Natural killer cell (primary cell): ENCODE results near the gene ATP5F1D. TPM values are rescaled to one million over a fixed set of nuclear protein-coding genes. Genes with fewer than 3 reads are reported as not detected.
A peak's percentile ranks its signal among the peaks of the same experiment; 100 is the strongest.

ENCODE experiments used
- ATAC-seq, 3 donors: fragments of 150-1000 bp in 2 of 3; fragments of 200-7000 bp in 1 of 3; cut with Tn5 transposase; 1 replicate in 1 of 3; 2 replicates in 2 of 3; pipeline ENCODE4 v1.10.0; 2021; ENCODE audit warnings: mild to moderate bottlenecking in 2 of 3, moderate library complexity in 2 of 3
- DNase-seq, 2 donors: peaks; one replicate each; pipeline versions ENCODE4 v3.0.0 to v3.0.0-alpha.2; 2013 to 2021; ENCODE audit warnings: mixed read lengths in 1 of 2
- H3K27ac ChIP-seq: one replicate; pipeline ENCODE4 v1.5.1; 2013; ENCODE audit warnings: mild to moderate bottlenecking, low read length
- H3K27me3 ChIP-seq: one replicate; pipeline ENCODE4 v1.6.1; 2013; ENCODE audit warnings: low read length; ENCODE audit not compliant: control insufficient read depth, insufficient read depth
- H3K36me3 ChIP-seq: one replicate; pipeline ENCODE4 v1.6.1; 2013; ENCODE audit warnings: low read length; ENCODE audit not compliant: control insufficient read depth, insufficient read depth
- H3K4me1 ChIP-seq: one replicate; pipeline ENCODE4 v1.6.1; 2013; ENCODE audit warnings: low read length; ENCODE audit not compliant: control insufficient read depth, insufficient read depth
- H3K4me3 ChIP-seq: one replicate; pipeline ENCODE4 v1.5.1; 2013; ENCODE audit warnings: low read length
- H3K9me3 ChIP-seq: one replicate; pipeline ENCODE4 v1.6.1; 2013; ENCODE audit warnings: low read length; ENCODE audit not compliant: control insufficient read depth, insufficient read depth
- H3K27ac Mint-ChIP-seq, 2 donors: one replicate each; pipeline ENCODE4 v1.8.0; 2022; ENCODE audit warnings: mild to moderate bottlenecking in 2 of 2, mixed read lengths in 2 of 2, moderate library complexity in 1 of 2
- H3K27me3 Mint-ChIP-seq, 2 donors: one replicate each; pipeline ENCODE4 v1.8.0; 2022; ENCODE audit warnings: low read depth in 2 of 2, mixed read lengths in 2 of 2
- H3K36me3 Mint-ChIP-seq: one replicate; pipeline ENCODE4 v1.8.0; 2022; ENCODE audit warnings: mixed read lengths
- H3K4me1 Mint-ChIP-seq, 2 donors: one replicate each; pipeline ENCODE4 v1.8.0; 2022; ENCODE audit warnings: mixed read lengths in 2 of 2
- H3K4me3 Mint-ChIP-seq: one replicate; pipeline ENCODE4 v1.8.0; 2022; ENCODE audit warnings: mild to moderate bottlenecking, moderate library complexity, mixed read lengths
- H3K9me3 Mint-ChIP-seq, 2 donors: one replicate each; pipeline ENCODE4 v1.8.0; 2022; ENCODE audit warnings: mixed read lengths in 2 of 2
- WGBS: methylation state at CpG from one replicate; pipeline ENCODE4 v1.1.7; 2013; ENCODE audit warnings: missing lambda C conversion rate; ENCODE audit not compliant: insufficient coverage; 5-methylcytosine and 5-hydroxymethylcytosine counted together
- intact Hi-C: fragments of 100-400 bp; cut with micrococcal nuclease; formaldehyde crosslinking; loops from one replicate; pipeline ENCODE4 v1.14.2; 2022
- total RNA-seq, 4 donors: library from RNA; stranded (reverse); fragments of 120-200 nt in 1 of 4; gene quantifications; one replicate each; pipeline versions ENCODE4 v1.2.3 to v1.2.4, GENCODE V29; 2013 to 2022
- TF ChIP-seq, protein P1 (sequence below): fragments of 200-600 bp; IDR thresholded peaks from one replicate; pipeline ENCODE4 v1.8.0; 2022; ENCODE audit warnings: antibody characterized with exemption

The ATP5F1D gene
- total RNA-seq, 3 donors from 2014 or later (not counting 1 experiment from before 2014, with no cell fraction given) = 88.6 to 119 (median 104) TPM

DNA sequence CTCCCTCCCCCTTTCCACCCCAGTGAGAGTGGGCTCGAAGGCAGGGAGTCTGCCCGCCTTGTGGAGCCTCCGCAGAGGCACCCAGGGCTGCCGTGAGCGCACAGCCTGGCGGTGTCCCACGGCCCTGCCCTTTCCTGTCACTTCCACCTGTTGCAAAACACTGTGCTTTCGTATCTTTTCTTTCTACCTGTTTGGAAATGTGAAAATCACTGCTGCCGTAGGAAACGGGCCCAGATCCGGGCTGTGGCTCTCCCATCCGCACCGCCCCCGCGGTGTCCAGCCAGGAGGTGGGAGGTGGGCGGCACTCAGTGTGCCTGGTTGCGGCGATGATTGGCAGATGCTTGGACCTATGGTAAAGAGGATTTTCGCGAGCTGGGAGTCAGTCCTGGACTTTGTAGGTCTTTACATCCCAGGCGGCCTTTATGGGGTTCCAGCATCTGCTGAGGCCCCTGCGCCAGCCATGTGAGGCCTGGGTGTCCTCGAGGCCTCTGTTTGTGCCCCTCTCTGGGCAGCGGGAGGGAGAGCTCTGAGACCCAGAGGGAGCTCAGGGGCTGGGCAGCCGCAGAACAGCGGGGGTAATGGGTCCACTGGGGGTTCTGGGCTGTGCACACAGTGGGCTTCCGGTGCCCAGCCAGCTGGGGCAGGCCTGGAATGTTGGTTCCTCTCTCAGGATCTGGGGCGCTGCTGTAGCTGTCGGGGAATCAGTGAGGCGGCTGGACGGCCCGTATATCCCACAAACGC lies 29.9 kb upstream of the ATP5F1D start:
- H3K9me3 Mint-ChIP-seq = no peaks in the 10 kb centered on the region
- intact Hi-C loops = no loop called here
- Histone ChIP-seq H3K36me3 (peaks cover 11% of the 10 kb centered on the region), H3K27ac (no peak overlapping the region), H3K4me1 (peaks cover 46% of the 10 kb centered on the region), H3K9me3 (no peaks in the 10 kb centered on the region), H3K27me3 (no peaks in the 10 kb centered on the region), H3K4me3 (no peak overlapping the region)
- no peak for DNase-seq
- H3K36me3 Mint-ChIP-seq = no peaks in the 10 kb centered on the region
- no peaks in the 10 kb centered on the region for H3K27me3 Mint-ChIP-seq
- TF ChIP-seq, protein P1, sequence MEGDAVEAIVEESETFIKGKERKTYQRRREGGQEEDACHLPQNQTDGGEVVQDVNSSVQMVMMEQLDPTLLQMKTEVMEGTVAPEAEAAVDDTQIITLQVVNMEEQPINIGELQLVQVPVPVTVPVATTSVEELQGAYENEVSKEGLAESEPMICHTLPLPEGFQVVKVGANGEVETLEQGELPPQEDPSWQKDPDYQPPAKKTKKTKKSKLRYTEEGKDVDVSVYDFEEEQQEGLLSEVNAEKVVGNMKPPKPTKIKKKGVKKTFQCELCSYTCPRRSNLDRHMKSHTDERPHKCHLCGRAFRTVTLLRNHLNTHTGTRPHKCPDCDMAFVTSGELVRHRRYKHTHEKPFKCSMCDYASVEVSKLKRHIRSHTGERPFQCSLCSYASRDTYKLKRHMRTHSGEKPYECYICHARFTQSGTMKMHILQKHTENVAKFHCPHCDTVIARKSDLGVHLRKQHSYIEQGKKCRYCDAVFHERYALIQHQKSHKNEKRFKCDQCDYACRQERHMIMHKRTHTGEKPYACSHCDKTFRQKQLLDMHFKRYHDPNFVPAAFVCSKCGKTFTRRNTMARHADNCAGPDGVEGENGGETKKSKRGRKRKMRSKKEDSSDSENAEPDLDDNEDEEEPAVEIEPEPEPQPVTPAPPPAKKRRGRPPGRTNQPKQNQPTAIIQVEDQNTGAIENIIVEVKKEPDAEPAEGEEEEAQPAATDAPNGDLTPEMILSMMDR = no peak
- H3K4me1 Mint-ChIP-seq = peaks cover 30 to 42% of the 10 kb centered on the region in 2 donors
- H3K4me3 Mint-ChIP-seq = no peak overlapping the region
- WGBS = 92% methylated on average over 33 of the region's 33 CpGs
- H3K27ac Mint-ChIP-seq = peak overlapping the region in 1 of 2 donors; percentile 29
- no peak for ATAC-seq

DNA sequence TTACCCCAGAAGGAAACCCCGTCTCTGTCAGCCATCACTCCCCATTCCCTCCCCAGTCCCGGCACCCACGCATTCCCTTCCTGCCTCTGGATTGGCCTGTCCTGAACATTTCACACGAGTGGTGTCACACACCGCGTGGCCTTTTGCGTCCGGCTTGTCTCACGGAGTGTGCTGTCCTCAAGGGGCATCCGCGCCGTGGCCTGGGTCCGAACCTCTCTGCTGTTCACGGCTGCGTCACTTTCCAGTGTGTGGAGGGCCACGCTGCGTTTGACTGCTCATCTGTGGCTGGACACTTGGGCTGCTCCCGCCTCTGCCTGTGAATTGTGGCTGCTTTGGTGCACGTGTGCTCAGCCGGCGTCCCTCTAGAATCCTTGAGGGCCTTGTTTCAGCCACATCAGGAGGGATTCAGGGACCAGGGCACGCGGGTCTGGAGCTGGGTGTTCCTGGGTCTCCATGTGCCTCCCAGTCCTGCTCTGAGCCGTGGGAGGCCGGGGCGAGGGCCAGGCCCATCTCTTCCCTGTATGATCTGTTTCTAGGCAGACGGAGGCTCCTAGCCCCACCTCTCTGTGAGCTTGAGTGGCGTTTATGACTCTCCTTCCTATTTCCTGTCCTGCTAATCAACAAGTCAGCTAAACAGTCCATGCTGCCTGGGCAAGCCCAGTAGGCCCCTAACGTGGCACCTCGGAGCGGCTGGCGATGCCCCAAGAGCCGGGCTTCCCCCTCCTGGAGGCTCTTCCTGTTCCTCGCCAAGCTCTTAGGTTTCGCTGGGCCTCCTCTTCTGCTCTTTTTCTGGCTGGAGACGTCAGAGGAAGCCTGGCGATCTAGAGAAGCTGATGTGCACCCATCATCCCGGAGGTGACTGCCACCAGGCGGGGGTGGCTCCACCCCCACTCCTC lies 27.9 kb upstream of the ATP5F1D start:
- peak overlapping the region; percentile 49 for H3K4me3 Mint-ChIP-seq
- Histone ChIP-seq H3K9me3 (no peaks in the 10 kb centered on the region), H3K4me3 (no peak overlapping the region), H3K36me3 (peaks cover 11% of the 10 kb centered on the region), H3K27me3 (no peaks in the 10 kb centered on the region), H3K27ac (peak overlapping the region; percentile 61), H3K4me1 (peaks cover 28% of the 10 kb centered on the region)
- H3K27ac Mint-ChIP-seq = peak overlapping the region; percentile 82 to 89
- peaks cover 17 to 27% of the 10 kb centered on the region in 2 donors for H3K4me1 Mint-ChIP-seq
- DNase-seq (peak in 1 of 2 donors; percentile 80), ATAC-seq (peak; percentile 75 to 85 (median 76))
- no peaks in the 10 kb centered on the region for H3K9me3 Mint-ChIP-seq
- H3K36me3 Mint-ChIP-seq = no peaks in the 10 kb centered on the region
- intact Hi-C loops = no loop called here
- WGBS = 63% methylated on average over 39 of the region's 39 CpGs
- H3K27me3 Mint-ChIP-seq = no peaks in the 10 kb centered on the region
- TF ChIP-seq, protein P1 = no peak

DNA sequence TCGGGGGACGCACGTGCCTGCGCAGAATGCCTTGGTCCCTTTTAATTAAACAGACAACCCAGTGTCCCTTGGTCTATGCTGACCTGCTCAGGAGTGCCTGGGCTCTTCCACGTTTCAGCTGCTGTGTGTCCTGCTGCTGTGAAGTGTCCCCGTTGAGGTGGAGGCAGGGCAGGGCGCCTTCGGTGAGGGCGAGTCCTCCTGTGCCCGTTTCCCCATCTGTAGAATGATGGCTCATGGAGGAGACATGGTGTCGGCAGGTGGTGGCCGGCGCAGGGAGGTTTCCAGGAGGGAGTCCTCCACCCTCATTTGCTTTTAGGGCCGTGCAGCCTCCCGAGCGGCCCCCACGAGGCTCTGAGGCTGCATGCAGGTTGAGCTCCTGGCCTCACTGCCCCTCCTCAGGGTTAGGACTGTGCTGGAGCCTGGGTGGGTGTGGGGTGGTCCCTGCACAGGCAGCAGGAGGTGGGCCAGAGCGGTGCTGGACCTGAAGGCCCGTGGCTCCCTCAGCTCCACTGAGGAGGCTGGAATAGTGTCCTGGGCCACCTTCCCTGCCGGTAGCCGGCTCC lies 27.2 kb upstream of the ATP5F1D start:
- Histone ChIP-seq H3K4me3 (no peak overlapping the region), H3K4me1 (peaks cover 22% of the 10 kb centered on the region), H3K9me3 (no peaks in the 10 kb centered on the region), H3K36me3 (peaks cover 9% of the 10 kb centered on the region), H3K27me3 (no peaks in the 10 kb centered on the region), H3K27ac (peak overlapping the region; percentile 8)
- no peak for DNase-seq
- H3K4me1 Mint-ChIP-seq = peaks cover 17 to 26% of the 10 kb centered on the region in 2 donors
- intact Hi-C loops = no loop called here
- H3K9me3 Mint-ChIP-seq = no peaks in the 10 kb centered on the region
- no peaks in the 10 kb centered on the region for H3K27me3 Mint-ChIP-seq
- no peaks in the 10 kb centered on the region for H3K36me3 Mint-ChIP-seq
- ATAC-seq = no peak
- no peak overlapping the region for H3K4me3 Mint-ChIP-seq
- WGBS = 75% methylated on average over 21 of the region's 21 CpGs
- TF ChIP-seq, protein P1 = no peak
- H3K27ac Mint-ChIP-seq = peak overlapping the region; percentile 82 to 89
